ENCODE data around the gene PUS3. TPM values are rescaled to one million over a fixed set of nuclear protein-coding genes. Genes with fewer than 3 reads are reported as not detected.

PUS3 gene
- total RNA-seq, 1 donor from 2014 or later = 17.6 TPM

DNA sequence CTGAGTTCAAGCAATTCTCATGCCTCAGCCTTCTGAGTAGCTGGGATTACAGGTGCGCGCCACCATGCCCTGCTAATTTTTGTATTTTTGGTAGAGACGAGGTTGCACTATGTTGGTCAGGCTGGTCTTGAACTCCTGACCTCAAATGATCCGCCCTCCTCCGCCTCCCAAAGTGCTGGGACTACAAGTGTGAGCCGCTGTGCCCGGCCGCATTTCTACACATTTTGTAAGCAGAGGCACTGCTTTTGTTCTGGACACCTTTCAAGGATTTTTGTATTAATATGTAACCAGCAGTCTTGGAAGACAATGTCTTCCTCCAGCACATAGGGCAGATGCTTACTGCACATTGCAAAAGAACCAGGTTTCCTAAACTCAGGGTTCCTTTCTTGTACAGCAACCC is 31.5 kb upstream of the PUS3 start:
- TF ChIP-seq, protein P1, sequence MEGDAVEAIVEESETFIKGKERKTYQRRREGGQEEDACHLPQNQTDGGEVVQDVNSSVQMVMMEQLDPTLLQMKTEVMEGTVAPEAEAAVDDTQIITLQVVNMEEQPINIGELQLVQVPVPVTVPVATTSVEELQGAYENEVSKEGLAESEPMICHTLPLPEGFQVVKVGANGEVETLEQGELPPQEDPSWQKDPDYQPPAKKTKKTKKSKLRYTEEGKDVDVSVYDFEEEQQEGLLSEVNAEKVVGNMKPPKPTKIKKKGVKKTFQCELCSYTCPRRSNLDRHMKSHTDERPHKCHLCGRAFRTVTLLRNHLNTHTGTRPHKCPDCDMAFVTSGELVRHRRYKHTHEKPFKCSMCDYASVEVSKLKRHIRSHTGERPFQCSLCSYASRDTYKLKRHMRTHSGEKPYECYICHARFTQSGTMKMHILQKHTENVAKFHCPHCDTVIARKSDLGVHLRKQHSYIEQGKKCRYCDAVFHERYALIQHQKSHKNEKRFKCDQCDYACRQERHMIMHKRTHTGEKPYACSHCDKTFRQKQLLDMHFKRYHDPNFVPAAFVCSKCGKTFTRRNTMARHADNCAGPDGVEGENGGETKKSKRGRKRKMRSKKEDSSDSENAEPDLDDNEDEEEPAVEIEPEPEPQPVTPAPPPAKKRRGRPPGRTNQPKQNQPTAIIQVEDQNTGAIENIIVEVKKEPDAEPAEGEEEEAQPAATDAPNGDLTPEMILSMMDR (IDR thresholded peaks at IDR 0.05; ENCODE audit: insufficient read depth, low read length, poor library complexity, severe bottlenecking) = no peak
- H3K27me3 ChIP-seq (ENCODE audit: control insufficient read depth, insufficient read depth, low read length) = peaks cover 5% of the 10 kb centered on the region
- H3K4me3 ChIP-seq (ENCODE audit: low read depth, low read length) = no peak overlapping the region
- DNase-seq (ENCODE audit: low read depth) = no peak
- H3K36me3 ChIP-seq (ENCODE audit: control insufficient read depth, insufficient read depth, low read length) = no peaks in the 10 kb centered on the region

DNA sequence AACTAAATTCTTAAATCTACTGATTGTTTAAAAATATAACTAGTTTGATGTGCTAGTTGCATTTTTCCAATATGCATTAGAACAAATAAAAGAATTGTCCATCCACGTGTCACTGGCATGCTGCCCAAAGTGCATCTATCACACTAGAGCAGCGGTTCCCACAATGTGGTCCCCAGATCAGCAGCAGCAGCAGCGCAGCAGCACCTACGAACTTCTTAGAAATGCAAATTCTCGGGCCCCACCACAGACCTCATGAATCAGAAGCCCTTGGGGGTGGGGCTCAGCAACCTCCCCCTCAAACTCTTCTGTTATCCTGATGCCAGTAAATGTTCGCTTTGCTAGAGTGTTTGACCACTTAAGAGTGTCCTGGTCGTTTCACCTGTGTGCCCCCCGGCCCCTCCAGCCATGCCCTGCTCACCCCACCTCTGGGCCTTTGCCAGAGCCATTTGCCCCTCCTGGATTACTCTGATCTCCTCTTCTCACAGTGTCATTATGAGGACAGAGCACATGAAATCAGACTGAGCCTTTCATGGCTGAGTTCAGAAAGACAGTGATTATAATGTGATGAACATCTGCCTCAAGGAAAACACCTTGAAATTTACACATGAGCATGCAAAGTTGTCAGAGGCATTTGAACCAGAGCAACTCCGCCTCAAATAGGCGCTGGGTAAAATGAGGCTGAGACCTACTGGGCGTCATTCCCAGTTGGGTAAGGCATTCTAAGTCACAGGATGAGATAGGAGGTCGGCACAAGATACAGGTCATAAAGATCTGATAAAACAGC is 30.2 kb upstream of the PUS3 start:
- no peaks in the 10 kb centered on the region for H3K36me3 ChIP-seq (ENCODE audit: control insufficient read depth, insufficient read depth, low read length)
- TF ChIP-seq, protein P1 (IDR thresholded peaks at IDR 0.05; ENCODE audit: insufficient read depth, low read length, poor library complexity, severe bottlenecking) = no peak
- H3K4me3 ChIP-seq (ENCODE audit: low read depth, low read length) = no peak overlapping the region
- no peak for DNase-seq (ENCODE audit: low read depth)
- peaks cover 6% of the 10 kb centered on the region for H3K27me3 ChIP-seq (ENCODE audit: control insufficient read depth, insufficient read depth, low read length)

DNA sequence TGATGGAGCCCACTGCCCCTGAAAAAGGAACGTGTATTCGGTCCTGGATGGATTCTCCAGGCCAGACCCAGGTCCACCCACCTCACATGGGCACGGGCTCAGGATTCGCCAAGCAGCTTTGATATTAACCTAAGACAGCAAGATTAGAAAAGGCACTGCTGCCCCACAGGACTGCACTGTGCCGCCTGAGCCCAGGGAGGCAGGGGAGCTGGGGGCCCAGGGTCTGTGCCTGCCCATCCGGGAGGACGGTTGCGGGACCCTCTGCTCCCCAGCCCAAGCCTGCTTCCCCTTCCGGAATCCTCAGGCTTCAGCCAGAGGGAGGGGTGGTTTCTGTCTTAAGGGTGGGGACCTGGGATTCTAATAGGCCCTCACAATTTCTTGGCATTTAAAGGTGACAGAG is 29.3 kb upstream of the PUS3 start:
- Histone ChIP-seq H3K4me3 (ENCODE audit: low read depth, low read length) (no peak overlapping the region), H3K27me3 (ENCODE audit: control insufficient read depth, insufficient read depth, low read length) (peaks cover 6% of the 10 kb centered on the region), H3K36me3 (ENCODE audit: control insufficient read depth, insufficient read depth, low read length) (no peaks in the 10 kb centered on the region)
- no peak for DNase-seq (ENCODE audit: low read depth)
- TF ChIP-seq, protein P1 (IDR thresholded peaks at IDR 0.05; ENCODE audit: insufficient read depth, low read length, poor library complexity, severe bottlenecking) = no peak

DNA sequence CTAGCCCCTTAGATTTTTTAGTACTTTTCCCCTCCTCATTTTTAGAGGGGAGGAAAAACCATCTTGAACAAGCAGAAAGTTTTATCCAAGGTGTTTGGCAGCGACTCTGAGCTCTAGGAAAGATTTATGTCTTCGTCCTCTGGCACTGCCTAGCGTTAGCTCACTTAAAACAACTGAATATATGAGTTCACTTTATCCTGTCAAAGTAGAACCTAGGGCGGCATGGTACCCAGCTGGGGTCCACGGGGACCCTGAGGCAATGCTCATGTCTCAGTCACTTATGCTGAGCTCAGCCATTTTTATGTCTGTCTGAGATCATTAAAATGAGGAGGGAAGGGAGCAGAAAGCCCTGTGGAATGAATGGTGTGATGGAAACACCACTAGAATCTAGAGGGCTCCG is 28.7 kb upstream of the PUS3 start:
- TF ChIP-seq, protein P1 (IDR thresholded peaks at IDR 0.05; ENCODE audit: insufficient read depth, low read length, poor library complexity, severe bottlenecking) = no peak
- no peak for DNase-seq (ENCODE audit: low read depth)
- Histone ChIP-seq H3K4me3 (ENCODE audit: low read depth, low read length) (no peak overlapping the region), H3K27me3 (ENCODE audit: control insufficient read depth, insufficient read depth, low read length) (peaks cover 6% of the 10 kb centered on the region), H3K36me3 (ENCODE audit: control insufficient read depth, insufficient read depth, low read length) (no peaks in the 10 kb centered on the region)

DNA sequence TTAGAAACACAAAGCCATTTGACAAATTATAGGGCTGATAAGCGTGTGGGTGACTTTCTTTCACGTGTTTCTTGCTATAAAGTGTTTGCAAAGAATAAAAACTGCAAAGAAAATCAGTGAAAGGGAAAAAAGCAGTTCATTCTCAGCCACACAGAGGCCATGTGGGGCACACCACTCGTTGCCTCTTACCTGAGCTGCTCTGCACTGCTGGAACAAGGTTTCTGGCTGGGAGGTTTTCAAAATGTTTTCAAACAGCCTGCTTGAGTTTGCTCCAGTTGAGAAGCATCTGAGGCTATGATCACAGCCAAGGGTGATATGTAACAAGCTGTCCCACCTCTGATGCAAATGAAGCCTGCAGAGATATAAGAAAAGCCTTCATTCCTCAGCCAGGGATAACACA is 28.1 kb upstream of the PUS3 start:
- DNase-seq (ENCODE audit: low read depth) = no peak
- H3K36me3 ChIP-seq (ENCODE audit: control insufficient read depth, insufficient read depth, low read length) = no peaks in the 10 kb centered on the region
- TF ChIP-seq, protein P1 (IDR thresholded peaks at IDR 0.05; ENCODE audit: insufficient read depth, low read length, poor library complexity, severe bottlenecking) = no peak
- H3K4me3 ChIP-seq (ENCODE audit: low read depth, low read length) = no peak overlapping the region
- H3K27me3 ChIP-seq (ENCODE audit: control insufficient read depth, insufficient read depth, low read length) = peaks cover 6% of the 10 kb centered on the region

DNA sequence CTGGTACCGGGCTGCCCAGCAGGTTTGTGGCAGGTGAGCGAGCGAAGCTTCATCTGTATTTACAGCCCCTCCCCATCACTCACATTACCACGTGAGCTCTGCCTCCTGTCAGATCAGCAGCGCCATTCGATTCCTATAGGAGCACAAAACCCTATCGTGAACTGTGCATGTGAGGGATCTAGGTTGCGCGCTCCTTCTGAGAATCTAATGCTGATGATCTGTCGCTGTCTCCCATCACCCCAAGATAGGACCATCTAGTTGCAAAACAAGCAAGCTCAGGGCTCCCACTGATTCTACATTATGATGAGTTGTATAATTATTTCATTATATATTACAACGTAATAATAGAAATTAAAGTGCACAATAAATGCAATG is 27.1 kb upstream of the PUS3 start:
- H3K36me3 ChIP-seq (ENCODE audit: control insufficient read depth, insufficient read depth, low read length) = no peaks in the 10 kb centered on the region
- H3K4me3 ChIP-seq (ENCODE audit: low read depth, low read length) = no peak overlapping the region
- peaks cover 6% of the 10 kb centered on the region for H3K27me3 ChIP-seq (ENCODE audit: control insufficient read depth, insufficient read depth, low read length)
- TF ChIP-seq, protein P1 (IDR thresholded peaks at IDR 0.05; ENCODE audit: insufficient read depth, low read length, poor library complexity, severe bottlenecking) = no peak
- no peak for DNase-seq (ENCODE audit: low read depth)
